GM12878 (cell line): Measurements from ENCODE around the gene PCK2. TPM values are rescaled to one million over a fixed set of nuclear protein-coding genes. Genes with fewer than 3 reads are reported as not detected.

Experiments
- ATAC-seq: fragments of 200-7000 bp; cut with Tn5 transposase; 3 replicates; pipeline ENCODE4 v1.9.1; 2020; ENCODE audit warnings: mild to moderate bottlenecking, moderate library complexity
- BruUV-seq: library from RNA; stranded (reverse); fragments of 400-500 nt; replicated peaks from 2 replicates; lab custom pipeline; 2021; lab: Mats Ljungman, UMichigan
- CTCF ChIA-PET: fragments of 300-600 bp; sonication (Branson Sonifier 250); formaldehyde crosslinking; extraction: SDS; loops from one replicate; lab custom pipeline; 2021; ENCODE audit warnings: inconsistent platforms; lab: Yijun Ruan, JAX
- POLR2A ChIA-PET: fragments of 350-600 bp; formaldehyde crosslinking; extraction: SDS; loops from one replicate; lab custom pipeline; 2021; ENCODE audit warnings: inconsistent platforms; lab: Charles Lee
- RAD21 ChIA-PET: fragments of 300-600 bp; sonication (Branson Sonifier 250); formaldehyde crosslinking; loops from one replicate; lab custom pipeline; 2023; ENCODE audit warnings: antibody characterized with exemption; ENCODE audit not compliant: unreplicated experiment; lab: Charles Lee
- SMC1A ChIA-PET: fragments of 300-600 bp; sonication (Branson Sonifier 250); formaldehyde crosslinking; loops from one replicate; lab custom pipeline; 2023; ENCODE audit not compliant: unreplicated experiment, uncharacterized antibody; lab: Charles Lee
- DNase-seq: peaks from one replicate; pipeline ENCODE4 v3.0.0-alpha.2; 2011; ENCODE audit warnings: low read depth, low spot score
- FAIRE-seq: peaks from 3 replicates; lab custom pipeline; 2011; peaks lifted over from hg19 to GRCh38; lab: Jason Lieb, UNC
- H2AFZ ChIP-seq: 2 replicates; pipeline ENCODE4 v1.6.0; 2011; ENCODE audit warnings: low read depth, low read length, control low read depth; ENCODE audit not compliant: control insufficient read depth
- H3K27ac ChIP-seq: 2 replicates; pipeline ENCODE4 v1.5.1; 2011; ENCODE audit warnings: control low read depth; ENCODE audit not compliant: control insufficient read depth, insufficient read depth
- H3K27me3 ChIP-seq, 2 experiments: replicated peaks in 1 of 2; 2 replicates each; pipeline versions ENCODE4 v1.6.0 to v1.6.1; 2011; ENCODE audit warnings: low read length in 1 of 2; ENCODE audit not compliant: control insufficient read depth in 2 of 2, insufficient read depth in 2 of 2
- H3K36me3 ChIP-seq, 2 experiments: 2 replicates each; pipeline ENCODE4 v1.5.1; 2011; ENCODE audit warnings: low read length in 1 of 2; ENCODE audit not compliant: control insufficient read depth in 2 of 2, insufficient read depth in 2 of 2
- H3K4me1 ChIP-seq: 2 replicates; pipeline ENCODE4 v1.6.1; 2011; ENCODE audit warnings: mild to moderate bottlenecking, low read length, moderate library complexity, mixed read lengths; ENCODE audit not compliant: control insufficient read depth, insufficient read depth
- H3K4me2 ChIP-seq: 2 replicates; pipeline ENCODE4 v1.6.0; 2011; ENCODE audit warnings: control low read depth; ENCODE audit not compliant: control insufficient read depth, insufficient read depth
- H3K4me3 ChIP-seq: fragments of 200-600 bp; sonication (generic); 2 replicates; pipeline ENCODE4 v1.5.1; 2016
- H3K79me2 ChIP-seq: 2 replicates; pipeline ENCODE4 v1.6.0; 2011; ENCODE audit warnings: low read length; ENCODE audit not compliant: control insufficient read depth, insufficient read depth
- H3K9ac ChIP-seq: 2 replicates; pipeline ENCODE4 v1.8.0; 2011; ENCODE audit warnings: low read length, control low read depth, mixed read lengths; ENCODE audit not compliant: control insufficient read depth, insufficient read depth
- H3K9me3 ChIP-seq: replicated peaks from 3 replicates; pipeline ENCODE4 v1.5.1; 2011; ENCODE audit warnings: mild to moderate bottlenecking, low read length; ENCODE audit not compliant: control insufficient read depth, insufficient read depth
- H4K20me1 ChIP-seq: 2 replicates; pipeline ENCODE4 v1.6.0; 2011; ENCODE audit not compliant: control insufficient read depth, insufficient read depth
- BMI1 ChIP-seq: fragments of 450-650 bp; IDR thresholded peaks from 2 replicates; pipeline ENCODE4 v1.6.1; 2016; ENCODE audit warnings: mild to moderate bottlenecking, moderate library complexity, borderline replicate concordance
- DPF2 ChIP-seq: fragments of 450-650 bp; IDR thresholded peaks from 2 replicates; pipeline ENCODE4 v1.6.1; 2017; ENCODE audit warnings: mild to moderate bottlenecking
- ELK1 ChIP-seq: IDR thresholded peaks from 2 replicates; pipeline ENCODE4 v1.6.1; 2012; ENCODE audit warnings: low read depth, low read length, improper control_type of control experiment
- FOXK2 ChIP-seq: fragments of 450-650 bp; IDR thresholded peaks from 2 replicates; pipeline ENCODE4 v1.6.1; 2017; ENCODE audit warnings: mild to moderate bottlenecking, moderate library complexity
- HDGF ChIP-seq: fragments of 450-650 bp; IDR thresholded peaks from 2 replicates; pipeline ENCODE4 v1.6.1; 2016; ENCODE audit warnings: antibody characterized with exemption
- IRF5 ChIP-seq: fragments of 450-650 bp; IDR thresholded peaks from 2 replicates; pipeline ENCODE4 v1.6.1; 2017; ENCODE audit warnings: borderline replicate concordance
- MXI1 ChIP-seq: fragments of 150-350 bp; IDR thresholded peaks from 2 replicates; pipeline ENCODE4 v1.6.1; 2011; ENCODE audit warnings: low read depth, mild to moderate bottlenecking, inconsistent platforms, low read length, improper control_type of control experiment
- POU2F2 ChIP-seq: IDR thresholded peaks from 3 replicates; pipeline ENCODE4 v1.6.1; 2011; ENCODE audit warnings: low read depth, mild to moderate bottlenecking, low read length, borderline replicate concordance
- SREBF1 ChIP-seq: IDR thresholded peaks from 2 replicates; pipeline ENCODE4 v1.6.1; 2012; ENCODE audit warnings: mild to moderate bottlenecking, low read length
- TAF1 ChIP-seq: IDR thresholded peaks from 2 replicates; pipeline ENCODE4 v1.6.1; 2011; ENCODE audit warnings: mild to moderate bottlenecking, low read depth, low read length, borderline replicate concordance
- TCF3 ChIP-seq: IDR thresholded peaks from 2 replicates; pipeline ENCODE4 v1.6.1; 2012; ENCODE audit warnings: low read depth, mild to moderate bottlenecking, low read length, borderline replicate concordance; ENCODE audit not compliant: insufficient read depth
- whole genome bisulfite sequencing: methylation state at CpG from one replicate; pipeline ENCODE4 v1.1.6; 2016; ENCODE audit warnings: low lambda C conversion rate; ENCODE audit not compliant: insufficient replicate concordance, insufficient coverage; ENCODE audit errors: missing lambda C conversion rate; 5-methylcytosine and 5-hydroxymethylcytosine counted together
- in situ Hi-C: fragments of 300-500 bp; cut with MboI; formaldehyde crosslinking; loops from 9 replicates; pipeline ENCODE4 v1.14.3; 2018; ENCODE audit warnings: mixed read lengths
- intact Hi-C: fragments of 100-400 bp; cut with micrococcal nuclease; formaldehyde crosslinking; loops from one replicate; pipeline ENCODE4 v1.14.2; 2022; ENCODE audit not compliant: unreplicated experiment
- polyA plus RNA-seq, 11 experiments: library from polyadenylated mRNA; depleted of rRNA in 4 of 11; unstranded in 6 of 11; stranded (reverse) in 5 of 11; fragments of >200 nt; fragmentation: Nextera tagmentation in 4 of 11; fragmentation: Illumina TruSeq in 1 of 11; extraction: Ambion mirVana in 4 of 11; extraction: Trizol in 1 of 11; gene quantifications; 1 replicate in 1 of 11; 2 replicates in 10 of 11; pipeline versions ENCODE4 v1.2.1 to v1.2.3, GENCODE V29; 2011 to 2016; ENCODE audit warnings: inconsistent platforms in 2 of 11, missing spikeins in 2 of 11, low read depth in 1 of 11
- total RNA-seq, 4 experiments: library from RNA; depleted of rRNA in 3 of 4; stranded (reverse); fragments of >200 nt in 3 of 4; fragmentation: Illumina TruSeq in 1 of 4; extraction: Trizol in 1 of 4; gene quantifications; 2 replicates each; pipeline versions ENCODE4 v1.2.1 to v1.2.3, GENCODE V29; 2013 to 2021
- TF ChIP-seq, protein P1 (sequence below): IDR thresholded peaks from 2 replicates; pipeline ENCODE4 v1.6.1; 2012; ENCODE audit warnings: low read depth, low read length, improper control_type of control experiment

PCK2 gene
- total and polyA plus RNA-seq, 10 of the 15 experiments (the other 5 are each of a cell fraction or from before 2014, with no cell fraction given) = 6.6 to 110 (median 44.6) TPM

GRCh38 chr14:24092505-24093206 is 1.5 kb upstream of the PCK2 start:
- ChIA-PET POLR2A (interaction anchor here (0.6 to 6.8 kb wide), 13 partner anchors 10 to 81 kb away, joined by 3 to 90 read pairs (median 5); partner anchors contain the start of genes CARMIL3, CPNE6, DCAF11 and IRF9), RAD21 (interaction anchor here (0.8 to 9.1 kb wide), 10 partner anchors 12 to 150 kb away, joined by 3 to 153 read pairs (median 24); partner anchors contain the start of genes DCAF11, IRF9, NRL and PSME2), CTCF (interaction anchor here (0.6 to 11.2 kb wide), 20 partner anchors 12 to 504 kb away, joined by 3 to 294 read pairs (median 6); partner anchors contain the start of genes CARMIL3, DCAF11, IRF9 and LTB4R2), SMC1A (interaction anchor here (1.0 to 9.2 kb wide), 12 partner anchors 12 to 154 kb away, joined by 3 to 195 read pairs (median 6); partner anchors contain the start of genes DCAF11, IRF9, NRL and PSME2)
- no peaks in the 10 kb centered on the region for H4K20me1 ChIP-seq
- intact Hi-C loops (loop anchor here (5.0 kb wide), 1 partner anchor 205 kb away; the partner anchor contains the start of genes DHRS1 and NOP9), in situ Hi-C loops (loop anchor here (5.0 kb wide), 2 partner anchors 35 to 115 kb away; no protein-coding TSS in a partner anchor)
- 99% methylated on average over 4 of the region's 4 CpGs for WGBS
- H2AFZ ChIP-seq = no peak overlapping the region
- no peak overlapping the region for H3K4me2 ChIP-seq
- H3K4me3 ChIP-seq = no peak overlapping the region
- no peak for TF ChIP-seq HDGF
- TF ChIP-seq DPF2 = no peak
- TF ChIP-seq MXI1 = no peak
- no peak for TF ChIP-seq BMI1
- TF ChIP-seq ELK1 = no peak
- no peak for TF ChIP-seq TAF1
- TF ChIP-seq, protein P1, sequence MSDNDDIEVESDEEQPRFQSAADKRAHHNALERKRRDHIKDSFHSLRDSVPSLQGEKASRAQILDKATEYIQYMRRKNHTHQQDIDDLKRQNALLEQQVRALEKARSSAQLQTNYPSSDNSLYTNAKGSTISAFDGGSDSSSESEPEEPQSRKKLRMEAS = no peak
- TF ChIP-seq SREBF1 = no peak
- no peak for TF ChIP-seq POU2F2
- TF ChIP-seq FOXK2 = no peak
- TF ChIP-seq TCF3 = no peak
- TF ChIP-seq IRF5 = no peak
- no TSS peak for BruUV-seq
- H3K27me3 ChIP-seq = no peaks in the 10 kb centered on the region
- H3K9ac ChIP-seq = no peak overlapping the region
- H3K79me2 ChIP-seq = peaks cover 24% of the 10 kb centered on the region
- no peak overlapping the region for H3K27ac ChIP-seq
- no peak for FAIRE-seq
- 0 out of 2 replicates have a peak, but pooled peaks cover 3% of the 10 kb centered on the region for H3K4me1 ChIP-seq
- H3K36me3 ChIP-seq = no peaks in the 10 kb centered on the region; a peak in 1 of 4 replicates
- no peak for ATAC-seq
- DNase-seq = no peak
- no peaks in the 10 kb centered on the region for H3K9me3 ChIP-seq
